B cell (primary cell): ENCODE measurements around the gene PGK1. TPM values are rescaled to one million over a fixed set of nuclear protein-coding genes. Genes with fewer than 3 reads are reported as not detected.

ENCODE experiments used
- ATAC-seq: fragments of 200-7000 bp; cut with Tn5 transposase; one replicate; pipeline ENCODE4 v1.10.0; 2021; ENCODE audit warnings: low read depth, mild to moderate bottlenecking, moderate number of reproducible peaks, moderate library complexity
- CTCF ChIA-PET: fragments of 350-600 bp; sonication (Branson Sonifier 250); formaldehyde crosslinking; loops from one replicate; lab custom pipeline; 2021; ENCODE audit warnings: antibody characterized with exemption, inconsistent platforms; lab: Charles Lee
- POLR2A ChIA-PET: fragments of 350-600 bp; sonication (Branson Sonifier 250); formaldehyde crosslinking; loops from one replicate; lab custom pipeline; 2021; ENCODE audit warnings: antibody characterized with exemption; lab: Charles Lee
- DNase-seq: peaks from one replicate; pipeline ENCODE4 v3.0.0; 2013
- H2AFZ ChIP-seq: 2 replicates; pipeline ENCODE4 v1.6.1; 2012; ENCODE audit warnings: mild to moderate bottlenecking, low read depth, low read length; ENCODE audit not compliant: insufficient read depth, poor library complexity, severe bottlenecking
- H3K27ac ChIP-seq, 2 donors: 1 replicate in 1 of 2; 2 replicates in 1 of 2; pipeline ENCODE4 v1.5.1; 2012 to 2013; ENCODE audit warnings: low read length in 2 of 2, mild to moderate bottlenecking in 2 of 2, moderate library complexity in 1 of 2
- H3K27me3 ChIP-seq, 4 experiments: fragments of 200-600 bp in 1 of 4; sonication (generic) in 1 of 4; replicated peaks in 1 of 4; 1 replicate in 2 of 4; 2 replicates in 2 of 4; pipeline versions ENCODE4 v1.6.1 to v1.7.0; 2013 to 2016; ENCODE audit warnings: low read length in 3 of 4, mild to moderate bottlenecking in 2 of 4, mixed read lengths in 1 of 4, moderate library complexity in 1 of 4; ENCODE audit not compliant: insufficient read depth in 4 of 4, control insufficient read depth in 3 of 4; ENCODE audit errors: control extremely low read depth in 1 of 4
- H3K36me3 ChIP-seq, 2 experiments: replicated peaks in 1 of 2; 1 replicate in 1 of 2; 2 replicates in 1 of 2; pipeline versions ENCODE4 v1.6.1 to v1.7.1; 2013; ENCODE audit warnings: low read length in 1 of 2; ENCODE audit not compliant: insufficient read depth in 2 of 2, control insufficient read depth in 1 of 2; ENCODE audit errors: control extremely low read depth in 1 of 2, extremely low read depth in 1 of 2
- H3K4me1 ChIP-seq, 2 donors: fragments of 200-600 bp in 1 of 2; sonication (generic) in 1 of 2; 1 replicate in 1 of 2; 2 replicates in 1 of 2; pipeline versions ENCODE4 v1.5.1 to v1.6.1; 2013 to 2017; ENCODE audit warnings: low read length in 2 of 2; ENCODE audit not compliant: control insufficient read depth in 2 of 2, insufficient read depth in 2 of 2
- H3K4me2 ChIP-seq: replicated peaks from 2 replicates; pipeline ENCODE3; 2012; ENCODE audit warnings: mild to moderate bottlenecking, low read depth, low read length; ENCODE audit not compliant: poor library complexity, severe bottlenecking
- H3K4me3 ChIP-seq, 5 experiments: fragments of 200-600 bp in 1 of 5; sonication (generic) in 1 of 5; 1 replicate in 3 of 5; 2 replicates in 2 of 5; pipeline versions ENCODE4 v1.5.1 to v1.7.0; 2011 to 2016; ENCODE audit warnings: low read length in 4 of 5, mild to moderate bottlenecking in 4 of 5, low read depth in 2 of 5, control low read depth in 1 of 5, moderate library complexity in 1 of 5; ENCODE audit not compliant: insufficient read depth in 1 of 5; ENCODE audit errors: control extremely low read depth in 1 of 5, extremely low read depth in 1 of 5
- H3K79me2 ChIP-seq: fragments of 200-600 bp; sonication (generic); one replicate; pipeline ENCODE4 v1.6.0; 2016; ENCODE audit warnings: low read length; ENCODE audit not compliant: control insufficient read depth, insufficient read depth
- H3K9ac ChIP-seq: fragments of 200-600 bp; sonication (generic); 2 replicates; pipeline ENCODE4 v1.6.1; 2017; ENCODE audit warnings: mild to moderate bottlenecking, low read length, moderate library complexity
- H3K9me3 ChIP-seq, 3 donors: one replicate each; pipeline versions ENCODE4 v1.6.1 to v1.7.1; 2013; ENCODE audit warnings: low read length in 2 of 3; ENCODE audit not compliant: control insufficient read depth in 2 of 3, insufficient read depth in 1 of 3; ENCODE audit errors: control extremely low read depth in 1 of 3
- H4K20me1 ChIP-seq: 2 replicates; pipeline ENCODE4 v1.6.0; 2012; ENCODE audit warnings: mild to moderate bottlenecking, low read length; ENCODE audit not compliant: insufficient read depth, control insufficient read depth, poor library complexity, severe bottlenecking
- H3K27ac Mint-ChIP-seq: one replicate; pipeline ENCODE4 v1.8.0; 2021; ENCODE audit warnings: mixed read lengths
- H3K27me3 Mint-ChIP-seq: one replicate; pipeline ENCODE4 v1.8.0; 2021; ENCODE audit warnings: mixed read lengths
- H3K4me1 Mint-ChIP-seq: one replicate; pipeline ENCODE4 v1.8.0; 2021; ENCODE audit warnings: mixed read lengths
- H3K4me3 Mint-ChIP-seq: one replicate; pipeline ENCODE4 v1.8.0; 2021; ENCODE audit warnings: mixed read lengths
- H3K9me3 Mint-ChIP-seq: one replicate; pipeline ENCODE4 v1.8.0; 2022; ENCODE audit warnings: mixed read lengths; ENCODE audit not compliant: insufficient read depth
- CTCF ChIP-seq: fragments of 200-600 bp; IDR thresholded peaks from one replicate; pipeline ENCODE4 v1.8.0; 2022; ENCODE audit warnings: antibody characterized with exemption, mild to moderate bottlenecking
- EZH2 ChIP-seq: IDR thresholded peaks from 2 replicates; pipeline ENCODE4 v1.6.1; 2012; ENCODE audit warnings: borderline replicate concordance, low read depth, mild to moderate bottlenecking, moderate library complexity, low read length; ENCODE audit not compliant: insufficient read depth, poor library complexity, severe bottlenecking
- WGBS: methylation state at CpG from one replicate; pipeline ENCODE4 v1.1.5; 2013; ENCODE audit warnings: missing lambda C conversion rate; ENCODE audit not compliant: insufficient coverage; 5-methylcytosine and 5-hydroxymethylcytosine counted together
- intact Hi-C: fragments of 100-400 bp; cut with micrococcal nuclease; formaldehyde crosslinking; loops from one replicate; pipeline ENCODE4 v1.10.0; 2022
- polyA plus RNA-seq: library from polyadenylated mRNA; depleted of rRNA; stranded (reverse); fragments of >200 nt; gene quantifications from 2 replicates; pipeline ENCODE4 v1.2.3, GENCODE V29; 2012
- total RNA-seq, 2 donors: library from RNA; stranded (reverse); fragments of 120-200 nt in 1 of 2; gene quantifications; 1 replicate in 1 of 2; 2 replicates in 1 of 2; pipeline versions ENCODE4 v1.2.3 to v1.2.4, GENCODE V29; 2013 to 2022

Gene PGK1
- total and polyA plus RNA-seq, 2 donors (not counting 1 experiment from before 2014, with no cell fraction given) = 83.7 to 162 TPM

- Histone ChIP-seq H3K4me3 (no peak overlapping the region), H4K20me1 (no peaks in the 10 kb centered on the region), H3K36me3 (peaks cover 3 to 73% of the 10 kb centered on the region in 2 experiments), H2AFZ (no peak overlapping the region), H3K9me3 (peaks cover 0 to 10% (median 9%) of the 10 kb centered on the region in 3 donors), H3K27me3 (no peaks in the 10 kb centered on the region), H3K9ac (no peak overlapping the region), H3K4me1 (peaks cover 5 to 8% of the 10 kb centered on the region in 2 donors), H3K4me2 (no peak overlapping the region), H3K79me2 (no peaks in the 10 kb centered on the region), H3K27ac (no peak overlapping the region)
- Mint-ChIP-seq H3K4me1 (peaks cover 11% of the 10 kb centered on the region), H3K27me3 (no peaks in the 10 kb centered on the region), H3K9me3 (no peaks in the 10 kb centered on the region), H3K4me3 (no peak overlapping the region), H3K27ac (no peak overlapping the region)
- CTCF ChIA-PET = no interaction called here
- TF ChIP-seq EZH2 (no peak), CTCF (no peak)
- ATAC-seq = no peak
- DNase-seq = no peak
- intact Hi-C loops = no loop called here
- POLR2A ChIA-PET = no interaction called here
These were observed 19.1 kb downstream of the PGK1 start for GRCh38 chrX:78123190-78123589.

- Mint-ChIP-seq H3K4me3 (no peak overlapping the region), H3K4me1 (peaks cover 6% of the 10 kb centered on the region), H3K27ac (no peak overlapping the region), H3K9me3 (no peaks in the 10 kb centered on the region), H3K27me3 (no peaks in the 10 kb centered on the region)
- intact Hi-C loops = no loop called here
- ATAC-seq (no peak), DNase-seq (no peak)
- no peaks in the 10 kb centered on the region for H3K79me2 ChIP-seq
- WGBS = no CpG with 5 or more reads among the region's 2 CpGs
- H3K9me3 ChIP-seq = peaks cover 0 to 4% (median 3%) of the 10 kb centered on the region in 3 donors
- no peak overlapping the region for H3K9ac ChIP-seq
- no peak overlapping the region for H2AFZ ChIP-seq
- CTCF ChIA-PET = interaction anchor here (0.9 to 1.5 kb wide), 3 partner anchors 390 to 957 kb away, joined by 3 read pairs; no protein-coding TSS in a partner anchor
- POLR2A ChIA-PET = no interaction called here
- H3K4me3 ChIP-seq = no peak overlapping the region
- no peak overlapping the region for H3K4me2 ChIP-seq
- no peaks in the 10 kb centered on the region for H3K27me3 ChIP-seq
- no peaks in the 10 kb centered on the region for H4K20me1 ChIP-seq
- peaks cover 3 to 63% of the 10 kb centered on the region in 2 experiments for H3K36me3 ChIP-seq
- TF ChIP-seq EZH2 (no peak), CTCF (peak; percentile 17)
- H3K4me1 ChIP-seq = peaks cover 4 to 6% of the 10 kb centered on the region in 2 donors
- no peak overlapping the region for H3K27ac ChIP-seq
These were observed 20.3 kb downstream of the PGK1 start for GRCh38 chrX:78124307-78124706.
